DOHH2 (cell line): ENCODE results near the gene EPGN.

Experiments
- EZH2phosphoT487 ChIP-seq: fragments of 200-600 bp; sonication (generic); IDR thresholded peaks from 2 replicates; pipeline ENCODE4 v1.6.1; 2017; ENCODE audit warnings: borderline replicate concordance, mild to moderate bottlenecking, antibody characterized with exemption, low read length, moderate library complexity, mixed read lengths
- TF ChIP-seq, protein P1 (sequence below): fragments of 200-600 bp; sonication (generic); IDR thresholded peaks from one replicate; pipeline ENCODE4 v1.5.1; 2014; ENCODE audit warnings: antibody characterized with exemption, mild to moderate bottlenecking, low read depth, low read length; ENCODE audit not compliant: poor library complexity, severe bottlenecking

DNA sequence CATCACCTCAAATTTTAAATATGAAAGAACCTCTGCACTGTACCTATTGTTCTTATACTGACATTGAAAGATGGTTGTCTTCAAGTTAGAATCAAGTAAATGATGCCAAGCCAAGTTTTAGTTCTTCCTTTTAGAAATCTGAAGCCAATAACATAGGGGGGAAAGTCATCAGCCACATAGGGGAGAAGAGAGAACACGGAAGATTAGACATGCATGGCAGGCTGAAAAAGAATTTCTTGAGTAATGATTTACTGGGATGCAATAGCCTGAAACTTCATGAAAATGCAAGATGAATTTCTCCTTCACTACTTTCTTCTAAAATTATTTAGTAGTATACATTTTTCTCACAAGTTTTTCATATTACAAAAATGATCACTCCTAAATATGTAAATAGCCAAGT, 13.6 kb upstream of the EPGN start:
- TF ChIP-seq, protein P1, sequence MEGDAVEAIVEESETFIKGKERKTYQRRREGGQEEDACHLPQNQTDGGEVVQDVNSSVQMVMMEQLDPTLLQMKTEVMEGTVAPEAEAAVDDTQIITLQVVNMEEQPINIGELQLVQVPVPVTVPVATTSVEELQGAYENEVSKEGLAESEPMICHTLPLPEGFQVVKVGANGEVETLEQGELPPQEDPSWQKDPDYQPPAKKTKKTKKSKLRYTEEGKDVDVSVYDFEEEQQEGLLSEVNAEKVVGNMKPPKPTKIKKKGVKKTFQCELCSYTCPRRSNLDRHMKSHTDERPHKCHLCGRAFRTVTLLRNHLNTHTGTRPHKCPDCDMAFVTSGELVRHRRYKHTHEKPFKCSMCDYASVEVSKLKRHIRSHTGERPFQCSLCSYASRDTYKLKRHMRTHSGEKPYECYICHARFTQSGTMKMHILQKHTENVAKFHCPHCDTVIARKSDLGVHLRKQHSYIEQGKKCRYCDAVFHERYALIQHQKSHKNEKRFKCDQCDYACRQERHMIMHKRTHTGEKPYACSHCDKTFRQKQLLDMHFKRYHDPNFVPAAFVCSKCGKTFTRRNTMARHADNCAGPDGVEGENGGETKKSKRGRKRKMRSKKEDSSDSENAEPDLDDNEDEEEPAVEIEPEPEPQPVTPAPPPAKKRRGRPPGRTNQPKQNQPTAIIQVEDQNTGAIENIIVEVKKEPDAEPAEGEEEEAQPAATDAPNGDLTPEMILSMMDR: no peak
- no peak for TF ChIP-seq EZH2phosphoT487
